OCI-LY3 (cell line): ENCODE data around the gene CTAG1A.
"Not testable (repeated sequence)": the region's sequence is repeated elsewhere in the genome, so short reads cannot be mapped to it uniquely, and the experiment has no call there.

Experiments used
- CTCF ChIP-seq: fragments of 200-600, 300-600 bp; sonication (generic); IDR thresholded peaks from 2 replicates; pipeline ENCODE4 v1.5.1; 2014; ENCODE audit warnings: antibody characterized with exemption, low read length, low read depth
- EZH2phosphoT487 ChIP-seq: fragments of 200-600 bp; shearing (Covaris generic); IDR thresholded peaks from 2 replicates; pipeline ENCODE4 v1.6.1; 2018; ENCODE audit warnings: antibody characterized with exemption, mixed run types, low read depth

DNA sequence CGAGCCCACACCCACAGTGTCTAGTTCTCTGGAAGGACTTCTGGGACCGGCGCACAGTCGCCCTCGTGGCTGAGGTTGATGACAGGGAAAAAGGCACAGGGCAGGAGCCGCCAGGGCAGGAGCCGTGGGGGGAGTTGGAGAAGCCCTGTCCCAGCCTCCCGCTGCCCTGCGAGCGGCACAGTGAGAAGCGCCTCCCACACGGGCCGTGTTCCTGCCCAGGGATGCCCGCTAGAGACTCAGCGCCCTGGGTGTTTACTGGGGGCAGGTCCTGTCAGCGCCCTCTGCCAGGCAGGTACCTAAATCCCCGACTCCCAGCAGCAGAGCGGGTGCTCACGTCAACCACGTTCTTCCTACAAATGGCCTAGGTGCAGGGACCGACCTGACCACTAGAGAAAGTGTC, 26.0 kb upstream of the CTAG1A start:
- TF ChIP-seq CTCF, EZH2phosphoT487: not testable (repeated sequence)
